ENCODE measurements around the gene PLAC8.
"Not testable (repeated sequence)": the region's sequence is repeated elsewhere in the genome, so short reads cannot be mapped to it uniquely, and the experiment has no call there.

The PLAC8 gene

GRCh38 chr4:83112231-83112630, 2.3 kb downstream of the PLAC8 start:
- DNase-seq (ENCODE audit: low read depth): no peak

GRCh38 chr4:83111751-83112141, 2.8 kb downstream of the PLAC8 start:
- DNase-seq (ENCODE audit: low read depth): not testable (repeated sequence)

GRCh38 chr4:83110970-83111750, 3.4 kb downstream of the PLAC8 start:
- DNase-seq (ENCODE audit: low read depth): no peak

- peak; percentile 81 for DNase-seq (ENCODE audit: low read depth)
Measured at GRCh38 chr4:83110223-83110945, 4.1 kb downstream of the PLAC8 start.

- peak; percentile 24 for DNase-seq (ENCODE audit: low read depth)
Measured at GRCh38 chr4:83109480-83110222, 4.9 kb downstream of the PLAC8 start.

- no peak for DNase-seq (ENCODE audit: low read depth)
Measured at GRCh38 chr4:83108101-83108861, 6.2 kb downstream of the PLAC8 start.

GRCh38 chr4:83107631-83108030, 6.9 kb downstream of the PLAC8 start:
- no peak for DNase-seq (ENCODE audit: low read depth)

GRCh38 chr4:83104991-83105390, 9.5 kb downstream of the PLAC8 start:
- DNase-seq (ENCODE audit: low read depth): no peak

- no peak for DNase-seq (ENCODE audit: low read depth)
Measured at GRCh38 chr4:83096397-83096796, 18.1 kb downstream of the PLAC8 start.

GRCh38 chr4:83093060-83093640, 21.4 kb downstream of the PLAC8 start:
- DNase-seq (ENCODE audit: low read depth): no peak

GRCh38 chr4:83089410-83090157, 24.9 kb downstream of the PLAC8 start:
- DNase-seq (ENCODE audit: low read depth): no peak

- DNase-seq (ENCODE audit: low read depth): not testable (repeated sequence)
Measured at GRCh38 chr4:83084956-83085355, 29.6 kb downstream of the PLAC8 start.

- DNase-seq (ENCODE audit: low read depth): peak; percentile 55
Measured at GRCh38 chr4:83083925-83084475, 30.5 kb downstream of the PLAC8 start.

- DNase-seq (ENCODE audit: low read depth): no peak
Measured at GRCh38 chr4:83082777-83083176, 31.8 kb downstream of the PLAC8 start.

GRCh38 chr4:83080561-83080960, 34.0 kb downstream of the PLAC8 start:
- no peak for DNase-seq (ENCODE audit: low read depth)

GRCh38 chr4:83075311-83076095, 39.0 kb downstream of the PLAC8 start:
- DNase-seq (ENCODE audit: low read depth): no peak

GRCh38 chr4:83074783-83075182, 39.7 kb downstream of the PLAC8 start:
- not testable (repeated sequence) for DNase-seq (ENCODE audit: low read depth)

GRCh38 chr4:83074086-83074704, 40.3 kb downstream of the PLAC8 start:
- DNase-seq (ENCODE audit: low read depth): peak; percentile 44

- DNase-seq (ENCODE audit: low read depth): no peak
Measured at GRCh38 chr4:83071116-83071515, 43.4 kb downstream of the PLAC8 start.

Data from T follicular helper cell (primary cell).